GM12878 (cell line): ENCODE results near the gene SLC2A8.

ENCODE experiments used
- ESRRA ChIP-seq: IDR thresholded peaks from 2 replicates; pipeline ENCODE4 v1.6.1; 2012; ENCODE audit warnings: mild to moderate bottlenecking, low read length, improper control_type of control experiment
- EZH2 ChIP-seq: IDR thresholded peaks from 2 replicates; pipeline ENCODE4 v1.6.1; 2012; ENCODE audit warnings: low read depth, mild to moderate bottlenecking, control low read depth, inconsistent platforms, low read length, borderline replicate concordance; ENCODE audit not compliant: control insufficient read depth
- POLR2AphosphoS5 ChIP-seq: IDR thresholded peaks from 2 replicates; pipeline ENCODE4 v1.6.1; 2011; ENCODE audit warnings: mild to moderate bottlenecking, low read length, inconsistent platforms
- TF ChIP-seq, protein P1 (sequence below): fragments of 450-650 bp; formaldehyde crosslinking; IDR thresholded peaks from 2 replicates; pipeline ENCODE4 v1.4.0; 2022; ENCODE audit warnings: mild to moderate bottlenecking, moderate library complexity
- TF ChIP-seq, protein P2 (sequence below), 3 experiments: IDR thresholded peaks in 2 of 3; conservative IDR thresholded peaks in 1 of 3; 2 replicates each; pipeline ENCODE4 v1.5.1; 2011; ENCODE audit warnings: low read depth in 3 of 3, low read length in 3 of 3, mild to moderate bottlenecking in 3 of 3, control low read depth in 2 of 3, moderate library complexity in 2 of 3, inconsistent platforms in 1 of 3, mixed read lengths in 1 of 3; ENCODE audit not compliant: control insufficient read depth in 2 of 3, insufficient read depth in 1 of 3; ENCODE audit errors: extremely low read depth in 1 of 3

DNA sequence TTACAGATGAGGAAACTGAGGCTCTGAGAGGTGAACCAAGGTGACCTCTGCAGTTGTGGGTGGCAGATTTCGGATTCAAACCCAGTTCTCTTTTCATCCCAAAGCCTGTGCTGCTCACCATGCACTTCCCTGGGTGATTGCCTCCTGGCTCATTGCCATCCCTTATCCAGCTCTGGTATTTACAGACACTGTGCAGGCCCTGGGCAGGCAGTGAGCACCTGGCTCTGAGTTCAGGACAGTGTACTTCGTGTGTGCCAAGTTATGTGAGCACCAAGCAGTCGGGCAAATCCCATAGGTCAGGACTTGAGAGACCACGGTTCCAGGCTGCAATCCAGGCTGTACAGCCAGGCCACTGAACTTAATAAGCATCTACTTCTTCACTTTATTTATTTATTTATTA, 55.7 kb downstream of the SLC2A8 start:
- TF ChIP-seq, protein P1, sequence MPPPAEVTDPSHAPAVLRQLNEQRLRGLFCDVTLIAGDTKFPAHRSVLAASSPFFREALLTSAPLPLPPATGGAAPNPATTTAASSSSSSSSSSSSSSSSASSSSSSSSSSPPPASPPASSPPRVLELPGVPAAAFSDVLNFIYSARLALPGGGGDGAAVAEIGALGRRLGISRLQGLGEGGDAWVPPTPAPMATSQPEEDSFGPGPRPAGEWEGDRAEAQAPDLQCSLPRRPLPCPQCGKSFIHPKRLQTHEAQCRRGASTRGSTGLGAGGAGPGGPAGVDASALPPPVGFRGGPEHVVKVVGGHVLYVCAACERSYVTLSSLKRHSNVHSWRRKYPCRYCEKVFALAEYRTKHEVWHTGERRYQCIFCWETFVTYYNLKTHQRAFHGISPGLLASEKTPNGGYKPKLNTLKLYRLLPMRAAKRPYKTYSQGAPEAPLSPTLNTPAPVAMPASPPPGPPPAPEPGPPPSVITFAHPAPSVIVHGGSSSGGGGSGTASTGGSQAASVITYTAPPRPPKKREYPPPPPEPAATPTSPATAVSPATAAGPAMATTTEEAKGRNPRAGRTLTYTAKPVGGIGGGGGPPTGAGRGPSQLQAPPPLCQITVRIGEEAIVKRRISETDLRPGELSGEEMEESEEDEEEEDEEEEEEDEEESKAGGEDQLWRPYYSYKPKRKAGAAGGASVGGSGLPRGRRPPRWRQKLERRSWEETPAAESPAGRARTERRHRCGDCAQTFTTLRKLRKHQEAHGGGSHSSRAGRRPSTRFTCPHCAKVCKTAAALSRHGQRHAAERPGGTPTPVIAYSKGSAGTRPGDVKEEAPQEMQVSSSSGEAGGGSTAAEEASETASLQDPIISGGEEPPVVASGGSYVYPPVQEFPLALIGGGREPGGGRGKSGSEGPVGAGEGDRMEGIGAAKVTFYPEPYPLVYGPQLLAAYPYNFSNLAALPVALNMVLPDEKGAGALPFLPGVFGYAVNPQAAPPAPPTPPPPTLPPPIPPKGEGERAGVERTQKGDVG = no peak
- TF ChIP-seq EZH2 (no peak), POLR2AphosphoS5 (no peak), ESRRA (no peak)
- TF ChIP-seq, protein P2, sequence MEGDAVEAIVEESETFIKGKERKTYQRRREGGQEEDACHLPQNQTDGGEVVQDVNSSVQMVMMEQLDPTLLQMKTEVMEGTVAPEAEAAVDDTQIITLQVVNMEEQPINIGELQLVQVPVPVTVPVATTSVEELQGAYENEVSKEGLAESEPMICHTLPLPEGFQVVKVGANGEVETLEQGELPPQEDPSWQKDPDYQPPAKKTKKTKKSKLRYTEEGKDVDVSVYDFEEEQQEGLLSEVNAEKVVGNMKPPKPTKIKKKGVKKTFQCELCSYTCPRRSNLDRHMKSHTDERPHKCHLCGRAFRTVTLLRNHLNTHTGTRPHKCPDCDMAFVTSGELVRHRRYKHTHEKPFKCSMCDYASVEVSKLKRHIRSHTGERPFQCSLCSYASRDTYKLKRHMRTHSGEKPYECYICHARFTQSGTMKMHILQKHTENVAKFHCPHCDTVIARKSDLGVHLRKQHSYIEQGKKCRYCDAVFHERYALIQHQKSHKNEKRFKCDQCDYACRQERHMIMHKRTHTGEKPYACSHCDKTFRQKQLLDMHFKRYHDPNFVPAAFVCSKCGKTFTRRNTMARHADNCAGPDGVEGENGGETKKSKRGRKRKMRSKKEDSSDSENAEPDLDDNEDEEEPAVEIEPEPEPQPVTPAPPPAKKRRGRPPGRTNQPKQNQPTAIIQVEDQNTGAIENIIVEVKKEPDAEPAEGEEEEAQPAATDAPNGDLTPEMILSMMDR (IDR thresholded peaks at IDR 0.05 in 2 of 3, conservative IDR thresholded peaks at IDR 0.05 in 1 of 3; ENCODE audit: control insufficient read depth in 2 of 3, extremely low read depth in 1 of 3, insufficient read depth in 1 of 3, low read depth in 3 of 3, low read length in 3 of 3) = no peak
